ENCODE data around the gene RNU6-1. TPM values are rescaled to one million over a fixed set of nuclear protein-coding genes. Genes with fewer than 3 reads are reported as not detected.

RNU6-1 gene
- total RNA-seq, 1 experiment from 2014 or later, result not detected

- Histone ChIP-seq H3K4me3 (ENCODE audit: low read depth, low read length, poor library complexity, severe bottlenecking) (no peak overlapping the region), H3K4me1 (ENCODE audit: insufficient read depth, low read length, poor library complexity, severe bottlenecking) (peaks cover under 1% of the 10 kb centered on the region), H3K9me3 (ENCODE audit: low read depth, low read length, poor library complexity, severe bottlenecking) (no peaks in the 10 kb centered on the region), H3K27ac (ENCODE audit: low read depth, low read length, poor library complexity, severe bottlenecking) (no peak overlapping the region), H3K36me3 (ENCODE audit: insufficient read depth, low read length, poor library complexity, severe bottlenecking) (no peaks in the 10 kb centered on the region), H3K27me3 (replicated peaks; ENCODE audit: insufficient read depth, low read depth, low read length, poor library complexity) (no peaks in the 10 kb centered on the region)
- ChIA-PET CTCF (no interaction called here), POLR2A (ENCODE audit: low non-redundant PET) (no interaction called here)
- no peak for TF ChIP-seq EZH2 (IDR thresholded peaks at IDR 0.05; ENCODE audit: borderline replicate concordance, low read depth, low read length, poor library complexity, severe bottlenecking)
- TF ChIP-seq CTCF (conservative IDR thresholded peaks at IDR 0.05; ENCODE audit: low read depth, low read length), result no peak
- intact Hi-C loops (cut with micrococcal nuclease; ENCODE audit: unreplicated experiment), result no loop called here
- no TSS peak for BruUV-seq (replicated peaks)
- no peak for DNase-seq (ENCODE audit: low spot score)
Measured at GRCh38 chr15:67805008-67805665, 34.7 kb downstream of the RNU6-1 start.

- intact Hi-C loops (cut with micrococcal nuclease; ENCODE audit: unreplicated experiment), result no loop called here
- peaks cover 7% of the 10 kb centered on the region for H3K4me1 ChIP-seq (ENCODE audit: insufficient read depth, low read length, poor library complexity, severe bottlenecking)
- TF ChIP-seq EZH2 (IDR thresholded peaks at IDR 0.05; ENCODE audit: borderline replicate concordance, low read depth, low read length, poor library complexity, severe bottlenecking) (no peak), CTCF (conservative IDR thresholded peaks at IDR 0.05; ENCODE audit: low read depth, low read length) (no peak)
- H3K27me3 ChIP-seq (replicated peaks; ENCODE audit: insufficient read depth, low read depth, low read length, poor library complexity), result no peaks in the 10 kb centered on the region
- ChIA-PET POLR2A (ENCODE audit: low non-redundant PET) (no interaction called here), CTCF (no interaction called here)
- no peaks in the 10 kb centered on the region for H3K9me3 ChIP-seq (ENCODE audit: low read depth, low read length, poor library complexity, severe bottlenecking)
- no peak for DNase-seq (ENCODE audit: low spot score)
- no peaks in the 10 kb centered on the region for H3K36me3 ChIP-seq (ENCODE audit: insufficient read depth, low read length, poor library complexity, severe bottlenecking)
- no TSS peak for BruUV-seq (replicated peaks)
- no peak overlapping the region for H3K4me3 ChIP-seq (ENCODE audit: low read depth, low read length, poor library complexity, severe bottlenecking)
- no peak overlapping the region for H3K27ac ChIP-seq (ENCODE audit: low read depth, low read length, poor library complexity, severe bottlenecking)
Measured at GRCh38 chr15:67803996-67804843, 35.6 kb downstream of the RNU6-1 start.

- no peaks in the 10 kb centered on the region for H3K9me3 ChIP-seq (ENCODE audit: low read depth, low read length, poor library complexity, severe bottlenecking)
- TF ChIP-seq CTCF (conservative IDR thresholded peaks at IDR 0.05; ENCODE audit: low read depth, low read length), result no peak
- TF ChIP-seq EZH2 (IDR thresholded peaks at IDR 0.05; ENCODE audit: borderline replicate concordance, low read depth, low read length, poor library complexity, severe bottlenecking), result no peak
- H3K4me3 ChIP-seq (ENCODE audit: low read depth, low read length, poor library complexity, severe bottlenecking), result no peak overlapping the region
- intact Hi-C loops (cut with micrococcal nuclease; ENCODE audit: unreplicated experiment), result no loop called here
- ChIA-PET CTCF (no interaction called here), POLR2A (ENCODE audit: low non-redundant PET) (no interaction called here)
- peaks cover 7% of the 10 kb centered on the region for H3K4me1 ChIP-seq (ENCODE audit: insufficient read depth, low read length, poor library complexity, severe bottlenecking)
- H3K27ac ChIP-seq (ENCODE audit: low read depth, low read length, poor library complexity, severe bottlenecking), result no peak overlapping the region
- BruUV-seq (replicated peaks), result no TSS peak
- no peaks in the 10 kb centered on the region for H3K36me3 ChIP-seq (ENCODE audit: insufficient read depth, low read length, poor library complexity, severe bottlenecking)
- no peaks in the 10 kb centered on the region for H3K27me3 ChIP-seq (replicated peaks; ENCODE audit: insufficient read depth, low read depth, low read length, poor library complexity)
- DNase-seq (ENCODE audit: low spot score), result no peak
Measured at GRCh38 chr15:67803299-67803698, 36.5 kb downstream of the RNU6-1 start.

Measured in A673 (cell line).